WTC11 (cell line): Measurements from ENCODE around the gene MARF1.

ENCODE experiments used
- TF ChIP-seq, protein P1 (sequence below): sonication (generic); formaldehyde crosslinking; IDR thresholded peaks from 2 replicates; pipeline ENCODE4 v1.8.0; 2022; ENCODE audit warnings: missing genetic modification reagents
- TF ChIP-seq, protein P2 (sequence below): fragments of 200-600 bp; IDR thresholded peaks from 2 replicates; pipeline ENCODE4 v1.8.0; 2022; ENCODE audit warnings: antibody characterized with exemption

DNA sequence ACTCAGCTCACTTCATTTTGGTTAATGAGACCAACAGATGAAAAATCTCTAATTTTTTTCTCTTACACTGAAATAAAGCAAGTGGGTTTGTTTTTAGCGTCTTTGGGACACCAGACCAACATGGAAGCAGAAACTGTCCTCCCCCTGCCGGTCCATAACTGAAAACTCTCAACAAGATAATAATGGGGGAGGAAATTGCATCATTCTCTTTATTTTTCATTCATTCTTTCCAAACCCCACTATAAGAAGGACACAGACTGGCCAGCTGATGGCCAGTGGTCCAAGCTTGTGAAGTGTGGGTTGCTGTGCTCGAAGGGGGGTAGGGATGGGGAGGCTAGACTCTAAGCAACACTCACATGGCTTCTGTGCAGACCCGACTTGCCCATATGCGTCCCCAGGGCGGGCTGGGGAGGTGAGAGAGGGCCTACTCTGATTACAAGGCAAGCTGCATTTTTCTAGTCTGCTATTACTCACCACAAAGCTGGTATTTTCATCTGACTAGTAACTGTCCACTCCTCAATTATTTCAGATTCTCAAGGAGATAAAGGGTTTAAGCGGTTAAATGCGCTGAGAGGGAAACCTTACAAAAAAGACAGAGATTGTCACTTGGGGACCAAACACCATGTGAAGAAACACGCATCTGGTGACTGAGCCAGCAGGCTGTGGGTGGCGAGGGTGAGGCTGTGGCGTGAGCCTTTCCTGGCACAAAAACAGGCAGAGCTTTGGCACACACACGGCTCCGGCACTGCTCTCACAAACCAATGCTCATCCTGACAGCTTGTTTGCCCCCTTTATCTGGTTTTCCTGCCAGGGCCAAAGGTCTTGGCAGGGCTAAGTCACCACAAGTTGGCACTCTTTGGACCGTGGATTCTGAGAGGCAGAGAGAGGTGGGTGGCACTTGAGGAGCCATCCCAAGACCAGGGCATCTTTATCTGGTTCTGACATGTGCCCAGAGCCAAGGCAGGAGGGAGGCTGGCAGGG is 38.2 kb downstream of the MARF1 start:
- TF ChIP-seq, protein P1, sequence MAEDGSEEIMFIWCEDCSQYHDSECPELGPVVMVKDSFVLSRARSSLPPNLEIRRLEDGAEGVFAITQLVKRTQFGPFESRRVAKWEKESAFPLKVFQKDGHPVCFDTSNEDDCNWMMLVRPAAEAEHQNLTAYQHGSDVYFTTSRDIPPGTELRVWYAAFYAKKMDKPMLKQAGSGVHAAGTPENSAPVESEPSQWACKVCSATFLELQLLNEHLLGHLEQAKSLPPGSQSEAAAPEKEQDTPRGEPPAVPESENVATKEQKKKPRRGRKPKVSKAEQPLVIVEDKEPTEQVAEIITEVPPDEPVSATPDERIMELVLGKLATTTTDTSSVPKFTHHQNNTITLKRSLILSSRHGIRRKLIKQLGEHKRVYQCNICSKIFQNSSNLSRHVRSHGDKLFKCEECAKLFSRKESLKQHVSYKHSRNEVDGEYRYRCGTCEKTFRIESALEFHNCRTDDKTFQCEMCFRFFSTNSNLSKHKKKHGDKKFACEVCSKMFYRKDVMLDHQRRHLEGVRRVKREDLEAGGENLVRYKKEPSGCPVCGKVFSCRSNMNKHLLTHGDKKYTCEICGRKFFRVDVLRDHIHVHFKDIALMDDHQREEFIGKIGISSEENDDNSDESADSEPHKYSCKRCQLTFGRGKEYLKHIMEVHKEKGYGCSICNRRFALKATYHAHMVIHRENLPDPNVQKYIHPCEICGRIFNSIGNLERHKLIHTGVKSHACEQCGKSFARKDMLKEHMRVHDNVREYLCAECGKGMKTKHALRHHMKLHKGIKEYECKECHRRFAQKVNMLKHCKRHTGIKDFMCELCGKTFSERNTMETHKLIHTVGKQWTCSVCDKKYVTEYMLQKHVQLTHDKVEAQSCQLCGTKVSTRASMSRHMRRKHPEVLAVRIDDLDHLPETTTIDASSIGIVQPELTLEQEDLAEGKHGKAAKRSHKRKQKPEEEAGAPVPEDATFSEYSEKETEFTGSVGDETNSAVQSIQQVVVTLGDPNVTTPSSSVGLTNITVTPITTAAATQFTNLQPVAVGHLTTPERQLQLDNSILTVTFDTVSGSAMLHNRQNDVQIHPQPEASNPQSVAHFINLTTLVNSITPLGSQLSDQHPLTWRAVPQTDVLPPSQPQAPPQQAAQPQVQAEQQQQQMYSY (CRISPR knock-in tag), result no peak
- TF ChIP-seq, protein P2, sequence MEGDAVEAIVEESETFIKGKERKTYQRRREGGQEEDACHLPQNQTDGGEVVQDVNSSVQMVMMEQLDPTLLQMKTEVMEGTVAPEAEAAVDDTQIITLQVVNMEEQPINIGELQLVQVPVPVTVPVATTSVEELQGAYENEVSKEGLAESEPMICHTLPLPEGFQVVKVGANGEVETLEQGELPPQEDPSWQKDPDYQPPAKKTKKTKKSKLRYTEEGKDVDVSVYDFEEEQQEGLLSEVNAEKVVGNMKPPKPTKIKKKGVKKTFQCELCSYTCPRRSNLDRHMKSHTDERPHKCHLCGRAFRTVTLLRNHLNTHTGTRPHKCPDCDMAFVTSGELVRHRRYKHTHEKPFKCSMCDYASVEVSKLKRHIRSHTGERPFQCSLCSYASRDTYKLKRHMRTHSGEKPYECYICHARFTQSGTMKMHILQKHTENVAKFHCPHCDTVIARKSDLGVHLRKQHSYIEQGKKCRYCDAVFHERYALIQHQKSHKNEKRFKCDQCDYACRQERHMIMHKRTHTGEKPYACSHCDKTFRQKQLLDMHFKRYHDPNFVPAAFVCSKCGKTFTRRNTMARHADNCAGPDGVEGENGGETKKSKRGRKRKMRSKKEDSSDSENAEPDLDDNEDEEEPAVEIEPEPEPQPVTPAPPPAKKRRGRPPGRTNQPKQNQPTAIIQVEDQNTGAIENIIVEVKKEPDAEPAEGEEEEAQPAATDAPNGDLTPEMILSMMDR, result no peak
